NCI-H1105 (cell line): ENCODE measurements around the gene DESI1.

Experiments used
- DNase-seq: peaks from one replicate; lab custom pipeline; 2025; lab: John Stamatoyannopoulos, UW

Gene DESI1

GRCh38 chr22:41557401-41558240, 63.2 kb downstream of the DESI1 start:
- DNase-seq: no peak

GRCh38 chr22:41556561-41556960, 64.3 kb downstream of the DESI1 start:
- DNase-seq: no peak

- no peak for DNase-seq
Observed at GRCh38 chr22:41555325-41555982, 65.4 kb downstream of the DESI1 start.

- DNase-seq: no peak
Observed at GRCh38 chr22:41551877-41552582, 68.8 kb downstream of the DESI1 start.

GRCh38 chr22:41550952-41551491, 69.8 kb downstream of the DESI1 start:
- no peak for DNase-seq

GRCh38 chr22:41548830-41549211, 72.0 kb downstream of the DESI1 start:
- DNase-seq: no peak
